H1 (cell line): ENCODE measurements around the gene TMEM154. TPM values are rescaled to one million over a fixed set of nuclear protein-coding genes. Genes with fewer than 3 reads are reported as not detected.

ENCODE experiments used
- ASH2L ChIP-seq: fragments of 200-600, 300-600 bp; sonication (generic); IDR thresholded peaks from one replicate; pipeline ENCODE4 v1.7.1; 2017; ENCODE audit warnings: low read length
- KDM1A ChIP-seq: fragments of 200-600, 300-600 bp; sonication (generic); IDR thresholded peaks from 2 replicates; pipeline ENCODE4 v1.7.1; 2016; ENCODE audit warnings: mild to moderate bottlenecking, low read length, borderline replicate concordance
- POLR2AphosphoS5 ChIP-seq: IDR thresholded peaks from 2 replicates; pipeline ENCODE4 v1.6.1; 2011; ENCODE audit warnings: low read depth, low read length
- RXRA ChIP-seq: IDR thresholded peaks from 2 replicates; pipeline ENCODE4 v1.6.1; 2011; ENCODE audit warnings: low read depth, mild to moderate bottlenecking, low read length, moderate library complexity; ENCODE audit not compliant: insufficient read depth
- SIX5 ChIP-seq: IDR thresholded peaks from 2 replicates; pipeline ENCODE4 v1.6.1; 2011; ENCODE audit warnings: mild to moderate bottlenecking, low read depth, low read length
- SRF ChIP-seq: IDR thresholded peaks from 2 replicates; pipeline ENCODE4 v1.6.1; 2011; ENCODE audit warnings: mild to moderate bottlenecking, low read depth, low read length, moderate library complexity
- polyA plus RNA-seq, 7 experiments: library from polyadenylated mRNA; depleted of rRNA in 3 of 7; stranded (reverse) in 5 of 7; unstranded in 2 of 7; fragments of >200 nt in 5 of 7; fragments of 200-250 nt in 2 of 7; gene quantifications; 1 replicate in 5 of 7; 2 replicates in 1 of 7; 4 replicates in 1 of 7; pipeline versions ENCODE4 v1.2.1 to v1.2.3, GENCODE V29; 2011 to 2013; ENCODE audit warnings: missing spikeins in 2 of 7, mixed read lengths in 2 of 7
- total RNA-seq: library from RNA; stranded (reverse); fragmentation: NEBNext Ultra II Directional; extraction: Animal tissue kit (Norgen Biotek cat#: 25700); gene quantifications from 2 replicates; pipeline ENCODE4 v1.2.1, GENCODE V29; 2021

The TMEM154 gene
- total and polyA plus RNA-seq, 2 of the 8 experiments (the other 6 are each of a cell fraction or from before 2014, with no cell fraction given) = 0.33 to 1.2 TPM

GRCh38 chr4:152577708-152578396 is 101.9 kb downstream of the TMEM154 start (continued):
- TF ChIP-seq KDM1A (no peak), SIX5 (no peak), RXRA (no peak), ASH2L (no peak), POLR2AphosphoS5 (no peak), SRF (no peak)
- TF ChIP-seq, all 59 proteins: peak for 0
